ENCODE data around the gene PAN3.

GRCh38 chr13:28320884-28321574, 182.7 kb downstream of the PAN3 start:
- TF ChIP-seq, protein P1, sequence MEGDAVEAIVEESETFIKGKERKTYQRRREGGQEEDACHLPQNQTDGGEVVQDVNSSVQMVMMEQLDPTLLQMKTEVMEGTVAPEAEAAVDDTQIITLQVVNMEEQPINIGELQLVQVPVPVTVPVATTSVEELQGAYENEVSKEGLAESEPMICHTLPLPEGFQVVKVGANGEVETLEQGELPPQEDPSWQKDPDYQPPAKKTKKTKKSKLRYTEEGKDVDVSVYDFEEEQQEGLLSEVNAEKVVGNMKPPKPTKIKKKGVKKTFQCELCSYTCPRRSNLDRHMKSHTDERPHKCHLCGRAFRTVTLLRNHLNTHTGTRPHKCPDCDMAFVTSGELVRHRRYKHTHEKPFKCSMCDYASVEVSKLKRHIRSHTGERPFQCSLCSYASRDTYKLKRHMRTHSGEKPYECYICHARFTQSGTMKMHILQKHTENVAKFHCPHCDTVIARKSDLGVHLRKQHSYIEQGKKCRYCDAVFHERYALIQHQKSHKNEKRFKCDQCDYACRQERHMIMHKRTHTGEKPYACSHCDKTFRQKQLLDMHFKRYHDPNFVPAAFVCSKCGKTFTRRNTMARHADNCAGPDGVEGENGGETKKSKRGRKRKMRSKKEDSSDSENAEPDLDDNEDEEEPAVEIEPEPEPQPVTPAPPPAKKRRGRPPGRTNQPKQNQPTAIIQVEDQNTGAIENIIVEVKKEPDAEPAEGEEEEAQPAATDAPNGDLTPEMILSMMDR (IDR thresholded peaks at IDR 0.05) = no peak
- TF ChIP-seq POLR2A (IDR thresholded peaks at IDR 0.05) (no peak), POLR2AphosphoS5 (IDR thresholded peaks at IDR 0.05) (no peak)

All from sigmoid colon (tissue), 4 donors.